Measurements from ENCODE around the gene INPPL1. TPM values are rescaled to one million over a fixed set of nuclear protein-coding genes. Genes with fewer than 3 reads are reported as not detected.

Gene INPPL1
- total RNA-seq, 1 experiment from 2014 or later, result 214 TPM

DNA sequence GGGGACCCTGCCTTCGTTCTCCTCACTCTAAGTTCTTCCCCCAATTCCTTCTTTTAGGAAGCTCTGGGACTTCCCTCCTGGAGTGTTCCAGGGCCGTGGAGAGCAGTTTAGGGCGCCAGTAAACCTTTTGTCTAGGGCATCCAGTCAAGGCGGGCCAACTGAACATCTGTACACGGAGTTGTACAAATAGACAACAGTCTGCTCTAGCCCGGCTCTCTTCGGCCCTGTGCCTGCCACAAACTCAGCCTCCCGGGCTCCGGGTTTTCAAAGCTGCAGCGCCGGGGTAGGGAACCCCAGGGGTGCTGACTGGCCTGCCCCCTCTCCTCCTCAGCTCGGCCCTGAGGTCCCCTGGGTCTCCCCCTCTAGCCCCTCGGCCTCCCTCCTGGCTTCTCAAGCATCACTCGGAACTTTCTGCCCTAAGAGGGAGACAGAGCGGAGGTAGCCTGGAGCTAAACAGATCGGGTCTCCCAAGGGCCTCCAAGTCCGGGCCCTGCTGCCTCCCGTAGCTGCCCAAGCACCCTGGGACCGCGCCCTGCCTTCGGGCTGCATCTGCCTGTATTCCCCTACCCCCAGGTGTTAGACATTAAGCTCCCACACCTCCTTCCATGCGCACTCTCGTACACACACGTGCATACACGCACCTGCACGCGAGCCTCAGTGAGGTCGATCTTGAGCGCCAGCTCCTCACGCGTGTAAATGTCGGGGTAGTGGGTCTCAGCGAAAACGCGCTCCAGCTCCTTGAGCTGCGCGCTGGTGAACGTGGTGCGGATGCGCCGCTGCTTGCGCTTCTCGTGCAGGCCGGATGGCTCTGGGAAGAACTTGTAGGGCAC, 16.1 kb downstream of the INPPL1 start:
- H4K5ac ChIP-seq (ENCODE audit: insufficient read length, low read depth, low read length), result no peak overlapping the region
- H3K27me3 Mint-ChIP-seq (ENCODE audit: low read depth), result peaks cover 42% of the 10 kb centered on the region
- H3K4ac ChIP-seq (ENCODE audit: low read depth, low read length), result no peak overlapping the region
- no peaks in the 10 kb centered on the region for H3K9me3 ChIP-seq (ENCODE audit: control insufficient read depth, low read depth, low read length)
- no peak overlapping the region for H3K23ac ChIP-seq (ENCODE audit: insufficient read length, low read depth, low read length)
- H3K4me2 ChIP-seq (ENCODE audit: insufficient read depth, insufficient read length, low read length), result peak overlapping the region; percentile 51
- no peak overlapping the region for H2BK120ac ChIP-seq (ENCODE audit: low read depth, low read length, poor library complexity, severe bottlenecking)
- peaks cover 0 to 6% of the 10 kb centered on the region in 2 experiments; a peak in 3 of 5 replicates for H3K9me3 Mint-ChIP-seq
- H3K36me3 Mint-ChIP-seq (ENCODE audit: insufficient read depth in 1 of 3, low read depth in 3 of 3), result peaks cover 5 to 24% (median 8%) of the 10 kb centered on the region in 3 experiments
- H3K4me3 Mint-ChIP-seq, result peak overlapping the region; percentile 61 to 85
- no peak overlapping the region for H2AFZ ChIP-seq (ENCODE audit: low read length)
- no peak overlapping the region for H3K56ac ChIP-seq (ENCODE audit: insufficient read length, low read depth, low read length)
- H3K79me2 ChIP-seq (ENCODE audit: insufficient read depth, low read length), result no peaks in the 10 kb centered on the region
- H3K9ac ChIP-seq (ENCODE audit: extremely low read depth, insufficient read length, low read length), result no peak overlapping the region
- TF ChIP-seq, protein P1, sequence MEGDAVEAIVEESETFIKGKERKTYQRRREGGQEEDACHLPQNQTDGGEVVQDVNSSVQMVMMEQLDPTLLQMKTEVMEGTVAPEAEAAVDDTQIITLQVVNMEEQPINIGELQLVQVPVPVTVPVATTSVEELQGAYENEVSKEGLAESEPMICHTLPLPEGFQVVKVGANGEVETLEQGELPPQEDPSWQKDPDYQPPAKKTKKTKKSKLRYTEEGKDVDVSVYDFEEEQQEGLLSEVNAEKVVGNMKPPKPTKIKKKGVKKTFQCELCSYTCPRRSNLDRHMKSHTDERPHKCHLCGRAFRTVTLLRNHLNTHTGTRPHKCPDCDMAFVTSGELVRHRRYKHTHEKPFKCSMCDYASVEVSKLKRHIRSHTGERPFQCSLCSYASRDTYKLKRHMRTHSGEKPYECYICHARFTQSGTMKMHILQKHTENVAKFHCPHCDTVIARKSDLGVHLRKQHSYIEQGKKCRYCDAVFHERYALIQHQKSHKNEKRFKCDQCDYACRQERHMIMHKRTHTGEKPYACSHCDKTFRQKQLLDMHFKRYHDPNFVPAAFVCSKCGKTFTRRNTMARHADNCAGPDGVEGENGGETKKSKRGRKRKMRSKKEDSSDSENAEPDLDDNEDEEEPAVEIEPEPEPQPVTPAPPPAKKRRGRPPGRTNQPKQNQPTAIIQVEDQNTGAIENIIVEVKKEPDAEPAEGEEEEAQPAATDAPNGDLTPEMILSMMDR (conservative IDR thresholded peaks at IDR 0.05), result no peak
- no peak for DNase-seq
- no CpG with 5 or more reads among the region's 44 CpGs for WGBS (ENCODE audit: extremely low coverage, insufficient read length, low lambda C conversion rate)
- peaks cover 5% of the 10 kb centered on the region; the same call in 1 of the 2 replicates for H3K4me1 ChIP-seq (ENCODE audit: insufficient read depth, low read length)
- peaks cover 59% of the 10 kb centered on the region for H3K27me3 ChIP-seq (ENCODE audit: insufficient read depth, low read length)
- H3K23me2 ChIP-seq (ENCODE audit: insufficient read length, low read depth, low read length, poor library complexity, severe bottlenecking), result peaks cover 31% of the 10 kb centered on the region
- no peak overlapping the region for H4K91ac ChIP-seq (ENCODE audit: insufficient read length, low read depth, low read length)
- no peak overlapping the region for H3K27ac Mint-ChIP-seq
- no peak overlapping the region for H2BK12ac ChIP-seq (ENCODE audit: insufficient read length, low read depth, low read length)
- no peak overlapping the region for H2BK15ac ChIP-seq (ENCODE audit: low read depth, low read length)
- H4K20me1 ChIP-seq (ENCODE audit: control insufficient read depth, insufficient read depth, insufficient read length), result peaks cover 2% of the 10 kb centered on the region
- H3K27ac ChIP-seq (ENCODE audit: insufficient read length, low read depth, low read length), result no peak overlapping the region
- H3K18ac ChIP-seq (ENCODE audit: insufficient read length, low read depth, low read length), result peak overlapping the region; percentile 10
- no peak overlapping the region for H3T11ph ChIP-seq (ENCODE audit: low read length)
- H3K79me1 ChIP-seq (ENCODE audit: insufficient read depth, low read depth, low read length, poor library complexity, severe bottlenecking), result no peaks in the 10 kb centered on the region
- H4K8ac ChIP-seq (replicated peaks; ENCODE audit: insufficient read length, low read depth, low read length), result no peak overlapping the region
- H2BK5ac ChIP-seq (ENCODE audit: insufficient read length, low read length), result no peak overlapping the region
- H2AK5ac ChIP-seq (ENCODE audit: insufficient read length, low read length), result no peak overlapping the region
- peaks cover 33 to 48% of the 10 kb centered on the region in 2 experiments for H3K4me1 Mint-ChIP-seq
- H3K14ac ChIP-seq (ENCODE audit: insufficient read depth, low read length), result no peak overlapping the region; the same call in 1 of the 2 replicates
- no peak overlapping the region for H2BK20ac ChIP-seq (ENCODE audit: low read depth, low read length, poor library complexity, severe bottlenecking)
